Stimulated activated CD4-positive, alpha-beta T cell treated with anti-CD3 and anti-CD28 coated beads, Interleukin-15, amount 100 ng/mL, for 1 hour (primary cell): ENCODE measurements around the gene HSPA12B.

ENCODE experiments used
- DNase-seq, 2 donors: peaks; one replicate each; pipeline ENCODE4 v3.0.0-alpha.2; 2020; ENCODE audit warnings: low read depth in 1 of 2, low spot score in 1 of 2

HSPA12B gene

GRCh38 chr20:3729378-3729777, 3.1 kb upstream of the HSPA12B start:
- no peak for DNase-seq

- DNase-seq = no peak
Observed at GRCh38 chr20:3729811-3730540, 2.5 kb upstream of the HSPA12B start.

GRCh38 chr20:3730803-3731672, 1.4 kb upstream of the HSPA12B start:
- no peak for DNase-seq

GRCh38 chr20:3731944-3732326, 550 bp upstream of the HSPA12B start:
- DNase-seq = no peak

GRCh38 chr20:3733119-3733995, 872 bp downstream of the HSPA12B start:
- DNase-seq = no peak

- no peak for DNase-seq
Observed at GRCh38 chr20:3734111-3734843, 1.8 kb downstream of the HSPA12B start.

- DNase-seq = no peak
Observed at GRCh38 chr20:3735768-3736167, 3.3 kb downstream of the HSPA12B start.

GRCh38 chr20:3738111-3739053, 5.9 kb downstream of the HSPA12B start:
- DNase-seq = no peak

- DNase-seq = no peak
Observed at GRCh38 chr20:3739054-3739925, 6.8 kb downstream of the HSPA12B start.

- no peak for DNase-seq
Observed at GRCh38 chr20:3739926-3740451, 7.5 kb downstream of the HSPA12B start.

- DNase-seq = no peak
Observed at GRCh38 chr20:3740615-3741301, 8.3 kb downstream of the HSPA12B start.

- DNase-seq = no peak
Observed at GRCh38 chr20:3741836-3742458, 9.5 kb downstream of the HSPA12B start.

GRCh38 chr20:3743251-3743650, 10.8 kb downstream of the HSPA12B start:
- DNase-seq = no peak

- DNase-seq = no peak
Observed at GRCh38 chr20:3744037-3744436, 11.6 kb downstream of the HSPA12B start.

GRCh38 chr20:3744806-3745685, 12.6 kb downstream of the HSPA12B start:
- DNase-seq = peak; percentile 47 to 64

GRCh38 chr20:3745686-3746173, 13.2 kb downstream of the HSPA12B start:
- DNase-seq = no peak
